Transverse colon (tissue), 4 donors: ENCODE measurements around the gene BCO2. TPM values are rescaled to one million over a fixed set of nuclear protein-coding genes. Genes with fewer than 3 reads are reported as not detected.

Experiments
- DNase-seq: peaks from one replicate; pipeline ENCODE4 v3.0.0-alpha.2; 2019
- H3K27ac ChIP-seq, 4 donors: fragments of 200-600 bp; sonication (generic); 2 replicates each; pipeline ENCODE4 v1.5.1; 2016 to 2018; ENCODE audit warnings: inconsistent platforms in 4 of 4
- H3K27me3 ChIP-seq: fragments of 200-600 bp; sonication (generic); 2 replicates; pipeline ENCODE4 v1.5.1; 2017; ENCODE audit warnings: inconsistent platforms
- H3K36me3 ChIP-seq, 4 donors: fragments of 200-600 bp; sonication (generic); 2 replicates each; pipeline ENCODE4 v1.5.1; 2017 to 2019; ENCODE audit warnings: inconsistent platforms in 4 of 4
- H3K4me1 ChIP-seq, 4 donors: fragments of 200-600 bp; sonication (generic); 2 replicates each; pipeline ENCODE4 v1.5.1; 2017 to 2020; ENCODE audit warnings: inconsistent platforms in 4 of 4
- H3K4me3 ChIP-seq, 4 donors: fragments of 200-600 bp; sonication (generic); 1 replicate in 1 of 4; 2 replicates in 3 of 4; pipeline versions ENCODE4 v1.5.1 to v1.6.1; 2017 to 2019; ENCODE audit warnings: inconsistent platforms in 4 of 4
- H3K9me3 ChIP-seq, 2 donors: fragments of 200-600 bp; sonication (generic); 2 replicates each; pipeline ENCODE4 v1.5.1; 2017 to 2019; ENCODE audit warnings: inconsistent platforms in 2 of 2
- EP300 ChIP-seq: sonication (generic); formaldehyde crosslinking; IDR thresholded peaks from one replicate; pipeline ENCODE4 v1.6.1; 2017; ENCODE audit warnings: antibody characterized with exemption, low read depth
- POLR2A ChIP-seq: fragments of 450-650 bp; IDR thresholded peaks from one replicate; pipeline ENCODE4 v1.6.1; 2016; ENCODE audit warnings: antibody characterized with exemption, mild to moderate bottlenecking, moderate library complexity
- POLR2AphosphoS5 ChIP-seq, 3 donors: sonication (generic); formaldehyde crosslinking; IDR thresholded peaks; one replicate each; pipeline ENCODE4 v1.6.1; 2016; ENCODE audit warnings: antibody characterized with exemption in 3 of 3
- WGBS, 2 donors: methylation state at CpG; one replicate each; pipeline ENCODE4 v1.1.5; 2018; ENCODE audit warnings: low coverage in 1 of 2; 5-methylcytosine and 5-hydroxymethylcytosine counted together
- in situ Hi-C, 4 donors: fragments of 200-750 bp; cut with MboI; loops; one replicate each; pipeline versions ENCODE4 v1.15.0 to v1.15.1; 2017; ENCODE audit warnings: low sequenced_read_pairs in 3 of 4, low pct_ligation_motif_present in 1 of 4, low pct_unique_long_range_greater_than_20kb in 1 of 4
- intact Hi-C: fragments of 100-400 bp; cut with DNase I; formaldehyde crosslinking; loops from one replicate; pipeline ENCODE4 v1.15.1; 2023; ENCODE audit warnings: low total_unique reads
- total RNA-seq, 4 donors: library from RNA; depleted of rRNA; stranded (reverse); fragments of >200 nt; gene quantifications; one replicate each; pipeline ENCODE4 v1.1.0, GENCODE V29; 2016
- TF ChIP-seq, protein P1 (sequence below), 5 experiments: fragments of 200-600 bp in 3 of 5; fragments of 450-650 bp in 2 of 5; sonication (generic) in 3 of 5; IDR thresholded peaks; 1 replicate in 2 of 5; 2 replicates in 3 of 5; pipeline ENCODE4 v1.5.1; 2016 to 2017; ENCODE audit warnings: antibody characterized with exemption in 5 of 5, inconsistent platforms in 3 of 5, mild to moderate bottlenecking in 2 of 5, moderate library complexity in 1 of 5

The BCO2 gene, protein sequence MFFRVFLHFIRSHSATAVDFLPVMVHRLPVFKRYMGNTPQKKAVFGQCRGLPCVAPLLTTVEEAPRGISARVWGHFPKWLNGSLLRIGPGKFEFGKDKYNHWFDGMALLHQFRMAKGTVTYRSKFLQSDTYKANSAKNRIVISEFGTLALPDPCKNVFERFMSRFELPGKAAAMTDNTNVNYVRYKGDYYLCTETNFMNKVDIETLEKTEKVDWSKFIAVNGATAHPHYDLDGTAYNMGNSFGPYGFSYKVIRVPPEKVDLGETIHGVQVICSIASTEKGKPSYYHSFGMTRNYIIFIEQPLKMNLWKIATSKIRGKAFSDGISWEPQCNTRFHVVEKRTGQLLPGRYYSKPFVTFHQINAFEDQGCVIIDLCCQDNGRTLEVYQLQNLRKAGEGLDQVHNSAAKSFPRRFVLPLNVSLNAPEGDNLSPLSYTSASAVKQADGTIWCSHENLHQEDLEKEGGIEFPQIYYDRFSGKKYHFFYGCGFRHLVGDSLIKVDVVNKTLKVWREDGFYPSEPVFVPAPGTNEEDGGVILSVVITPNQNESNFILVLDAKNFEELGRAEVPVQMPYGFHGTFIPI
- 10 to 100 TPM in 1 of 4 donors, 1 to 10 TPM in 3; 2.8 to 12.1 (median 4.0) TPM for total RNA-seq

DNA sequence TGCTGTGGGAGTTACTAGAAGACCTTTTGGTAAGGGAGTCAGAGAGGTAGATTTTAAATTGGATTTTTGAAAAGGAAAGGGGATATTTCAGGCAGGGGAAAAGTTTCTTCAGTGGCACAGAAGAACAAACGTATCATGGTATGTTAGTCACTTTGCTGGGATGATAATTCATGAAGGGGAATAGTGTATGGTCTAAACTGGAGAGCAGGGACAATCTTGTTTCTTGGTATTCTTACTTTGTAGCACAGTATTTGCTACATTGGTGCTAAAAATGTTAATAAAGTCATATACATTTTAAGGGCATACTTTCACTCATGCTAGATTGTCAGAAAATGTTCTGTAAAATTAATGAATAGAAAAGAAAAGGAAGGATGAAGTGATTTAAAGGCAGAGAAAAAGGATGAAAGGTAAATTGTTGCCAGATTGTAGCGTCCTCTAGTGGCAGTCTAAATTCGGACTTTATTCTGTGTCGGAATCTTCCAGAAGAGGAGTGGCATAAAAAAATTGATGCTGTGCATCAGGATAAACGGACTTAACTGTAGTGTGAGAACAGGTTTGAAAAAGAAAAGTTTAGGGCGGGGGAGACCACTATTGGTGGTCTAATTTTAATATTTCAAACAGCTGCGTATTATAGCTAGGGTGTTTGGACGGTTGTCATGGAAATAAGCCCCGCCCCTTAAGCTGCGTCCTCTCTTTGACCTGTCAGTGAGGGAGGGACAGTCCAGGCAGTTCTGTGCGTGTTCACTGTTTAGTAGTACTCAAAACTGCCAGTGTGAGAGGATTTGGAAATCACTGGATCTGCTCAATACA is at the start of gene BCO2:
TSS of gene BCO2 (plus strand) at position 724 of the 810 bp plus-strand sequence. CDS start 90 bp downstream, outside the sequence.
- peak within 1 kb of the TSS in 3 of 4 donors; percentile 0 to 20 (median 15) for H3K4me3 ChIP-seq

DNA sequence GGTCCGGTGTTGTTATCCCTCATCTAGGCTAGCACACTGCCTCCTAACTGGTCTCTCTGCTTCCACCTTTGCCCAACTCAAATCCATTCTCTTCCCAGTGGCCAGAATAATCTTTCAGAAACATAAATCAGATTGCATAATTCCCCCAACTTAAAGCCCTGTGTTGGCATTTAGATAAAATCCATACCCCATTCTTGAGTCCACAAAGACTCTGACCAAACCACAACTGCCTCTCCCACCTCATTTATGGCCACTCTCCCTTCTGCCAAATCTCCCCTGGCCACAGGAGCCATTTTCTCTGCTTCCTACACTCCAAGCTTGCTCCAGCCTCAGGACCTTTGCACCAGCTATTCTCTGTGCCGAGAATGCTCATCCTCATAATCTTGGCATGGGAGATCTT is 48.3 kb upstream of the BCO2 start:
- Histone ChIP-seq H3K27me3 (no peaks in the 10 kb centered on the region), H3K9me3 (no peaks in the 10 kb centered on the region), H3K4me1 (peaks cover 16 to 41% (median 25%) of the 10 kb centered on the region in 4 donors), H3K36me3 (no peaks in the 10 kb centered on the region), H3K4me3 (no peak overlapping the region), H3K27ac (no peak overlapping the region)
- in situ Hi-C loops (no loop called here), intact Hi-C loops (no loop called here)
- TF ChIP-seq POLR2A (no peak), EP300 (no peak), POLR2AphosphoS5 (IDR thresholded peaks at IDR 0.05) (no peak)
- TF ChIP-seq, protein P1, sequence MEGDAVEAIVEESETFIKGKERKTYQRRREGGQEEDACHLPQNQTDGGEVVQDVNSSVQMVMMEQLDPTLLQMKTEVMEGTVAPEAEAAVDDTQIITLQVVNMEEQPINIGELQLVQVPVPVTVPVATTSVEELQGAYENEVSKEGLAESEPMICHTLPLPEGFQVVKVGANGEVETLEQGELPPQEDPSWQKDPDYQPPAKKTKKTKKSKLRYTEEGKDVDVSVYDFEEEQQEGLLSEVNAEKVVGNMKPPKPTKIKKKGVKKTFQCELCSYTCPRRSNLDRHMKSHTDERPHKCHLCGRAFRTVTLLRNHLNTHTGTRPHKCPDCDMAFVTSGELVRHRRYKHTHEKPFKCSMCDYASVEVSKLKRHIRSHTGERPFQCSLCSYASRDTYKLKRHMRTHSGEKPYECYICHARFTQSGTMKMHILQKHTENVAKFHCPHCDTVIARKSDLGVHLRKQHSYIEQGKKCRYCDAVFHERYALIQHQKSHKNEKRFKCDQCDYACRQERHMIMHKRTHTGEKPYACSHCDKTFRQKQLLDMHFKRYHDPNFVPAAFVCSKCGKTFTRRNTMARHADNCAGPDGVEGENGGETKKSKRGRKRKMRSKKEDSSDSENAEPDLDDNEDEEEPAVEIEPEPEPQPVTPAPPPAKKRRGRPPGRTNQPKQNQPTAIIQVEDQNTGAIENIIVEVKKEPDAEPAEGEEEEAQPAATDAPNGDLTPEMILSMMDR (IDR thresholded peaks at IDR 0.05), result no peak
- no peak for DNase-seq
- WGBS, 2 donors, result 93 to 100% methylated on average over 1 to 2 of the region's 2 CpGs

More for the DNA sequence above, at the start of gene BCO2:
- 5% methylated on average over 10 to 11 of the region's 11 CpGs for WGBS, 2 donors
- H3K27ac ChIP-seq, result peak within 1 kb of the TSS; percentile 50 to 73 (median 66)
- peak; percentile 85 for DNase-seq
- H3K4me1 ChIP-seq, result peaks cover 0 to 12% (median 9%) of the 10 kb centered on the region in 4 donors
- in situ Hi-C loops (loop anchor here in 2 of 4 donors (10.0 kb wide), 1 partner anchor 60 kb away; no protein-coding TSS in a partner anchor), intact Hi-C loops (no loop called here)
- H3K27me3 ChIP-seq, result no peaks in the 10 kb centered on the region
- no peaks in the 10 kb centered on the region for H3K9me3 ChIP-seq
- TF ChIP-seq POLR2A, result no peak
- peak in 2 of 3 donors; percentile 12 to 19 for TF ChIP-seq POLR2AphosphoS5 (IDR thresholded peaks at IDR 0.05)
- TF ChIP-seq EP300, result no peak
- TF ChIP-seq, protein P1 (IDR thresholded peaks at IDR 0.05), result peak; percentile 76 to 97 (median 91)
- H3K36me3 ChIP-seq, result no peaks in the 10 kb centered on the region

DNA sequence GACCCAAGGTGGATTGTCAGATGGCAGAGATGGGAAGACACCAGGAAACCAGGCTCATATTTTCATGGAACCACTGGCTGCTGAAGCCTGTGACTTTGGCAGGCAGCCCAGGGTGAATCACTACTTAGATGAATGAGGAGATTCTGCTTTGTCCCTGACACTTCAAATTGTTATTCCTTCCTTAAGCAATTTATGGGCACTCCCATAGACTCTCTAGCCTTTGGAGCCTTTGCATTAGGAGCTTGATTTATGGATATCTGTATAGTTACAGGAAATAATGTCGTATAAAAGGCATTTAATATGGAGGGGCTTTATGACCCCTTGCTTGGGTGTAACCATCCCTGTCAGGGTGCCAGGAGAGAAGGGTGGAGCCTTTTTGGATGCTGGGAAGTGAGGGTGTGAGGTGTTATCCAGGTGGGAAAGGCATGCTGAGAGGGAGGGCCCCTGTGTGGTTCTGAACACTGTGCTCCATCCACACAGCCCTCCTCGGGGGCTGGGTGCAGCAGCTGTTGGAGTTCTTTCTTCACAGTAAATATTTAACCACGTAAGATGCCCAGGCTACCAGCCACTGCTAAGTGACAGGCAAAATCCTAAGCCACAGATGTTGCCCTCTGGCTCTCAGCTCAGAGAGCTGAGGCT is 46.7 kb upstream of the BCO2 start:
- Histone ChIP-seq H3K9me3 (no peaks in the 10 kb centered on the region), H3K27me3 (no peaks in the 10 kb centered on the region), H3K4me1 (peaks cover 23 to 55% (median 34%) of the 10 kb centered on the region in 4 donors), H3K4me3 (no peak overlapping the region), H3K27ac (peak overlapping the region; percentile 74 to 83 (median 76)), H3K36me3 (no peaks in the 10 kb centered on the region)
- intact Hi-C loops, result no loop called here
- DNase-seq, result peak; percentile 90
- in situ Hi-C loops, result no loop called here
- 33 to 40% methylated on average over 2 to 3 of the region's 3 CpGs for WGBS, 2 donors
- peak in 1 of 3 donors; percentile 50 for TF ChIP-seq POLR2AphosphoS5 (IDR thresholded peaks at IDR 0.05)
- TF ChIP-seq, protein P1 (IDR thresholded peaks at IDR 0.05), result no peak
